Tongue (tissue), 2 donors: ENCODE results near the gene LSS. TPM values are rescaled to one million over a fixed set of nuclear protein-coding genes. Genes with fewer than 3 reads are reported as not detected.

Source experiments
- DNase-seq: peaks from one replicate; pipeline ENCODE4 v3.0.0-alpha.2; 2015
- total RNA-seq: library from RNA; depleted of rRNA; stranded (reverse); fragments of >200 nt; gene quantifications from one replicate; pipeline ENCODE4 v1.2.3, GENCODE V29; 2014

Gene LSS
- 36.5 TPM for total RNA-seq

GRCh38 chr21:46228345-46229051, at the start of gene LSS:
Gene LSS, minus strand, starts transcription at chr21:46228774. Its CDS starts 29 bp downstream, at chr21:46228745.
- DNase-seq, result peak; percentile 99

- no peak for DNase-seq
Observed at GRCh38 chr21:46274797-46275390, 46.3 kb upstream of the LSS start.

- no peak for DNase-seq
Observed at GRCh38 chr21:46273341-46273740, 44.8 kb upstream of the LSS start.

GRCh38 chr21:46269466-46269865, 40.9 kb upstream of the LSS start:
- DNase-seq, result no peak

GRCh38 chr21:46268371-46268770, 39.8 kb upstream of the LSS start:
- no peak for DNase-seq

GRCh38 chr21:46266946-46267345, 38.4 kb upstream of the LSS start:
- no peak for DNase-seq

GRCh38 chr21:46265736-46266525, 37.4 kb upstream of the LSS start:
- DNase-seq, result no peak

- no peak for DNase-seq
Observed at GRCh38 chr21:46264690-46265144, 36.1 kb upstream of the LSS start.

- no peak for DNase-seq
Observed at GRCh38 chr21:46264046-46264689, 35.6 kb upstream of the LSS start.

GRCh38 chr21:46256501-46256994, 28.0 kb upstream of the LSS start:
- no peak for DNase-seq

GRCh38 chr21:46255758-46256337, 27.3 kb upstream of the LSS start:
- no peak for DNase-seq

GRCh38 chr21:46255166-46255565, 26.6 kb upstream of the LSS start:
- no peak for DNase-seq

GRCh38 chr21:46254208-46254975, 25.8 kb upstream of the LSS start:
- no peak for DNase-seq

GRCh38 chr21:46253610-46254124, 25.1 kb upstream of the LSS start:
- DNase-seq, result no peak

- no peak for DNase-seq
Observed at GRCh38 chr21:46252840-46253239, 24.3 kb upstream of the LSS start.

GRCh38 chr21:46250146-46250725, 21.7 kb upstream of the LSS start:
- DNase-seq, result no peak

- no peak for DNase-seq
Observed at GRCh38 chr21:46248827-46249226, 20.3 kb upstream of the LSS start.

- no peak for DNase-seq
Observed at GRCh38 chr21:46248422-46248782, 19.8 kb upstream of the LSS start.

- DNase-seq, result no peak
Observed at GRCh38 chr21:46247699-46248421, 19.3 kb upstream of the LSS start.

- no peak for DNase-seq
Observed at GRCh38 chr21:46246345-46246744, 17.8 kb upstream of the LSS start.
